Measurements from ENCODE around the gene CRYBB1.

- TF ChIP-seq POLR2A (IDR thresholded peaks at IDR 0.05) (no peak), CTCF (IDR thresholded peaks at IDR 0.05) (no peak), POLR2AphosphoS5 (IDR thresholded peaks at IDR 0.05) (no peak)
Measured at GRCh38 chr22:26610072-26610958, 7.5 kb downstream of the CRYBB1 start.

Data from breast epithelium (tissue), 3 donors.